ENCODE measurements around the gene SLC46A1.
"Not testable (repeated sequence)": the region's sequence is repeated elsewhere in the genome, so short reads cannot be mapped to it uniquely, and the experiment has no call there.

The SLC46A1 gene

DNA sequence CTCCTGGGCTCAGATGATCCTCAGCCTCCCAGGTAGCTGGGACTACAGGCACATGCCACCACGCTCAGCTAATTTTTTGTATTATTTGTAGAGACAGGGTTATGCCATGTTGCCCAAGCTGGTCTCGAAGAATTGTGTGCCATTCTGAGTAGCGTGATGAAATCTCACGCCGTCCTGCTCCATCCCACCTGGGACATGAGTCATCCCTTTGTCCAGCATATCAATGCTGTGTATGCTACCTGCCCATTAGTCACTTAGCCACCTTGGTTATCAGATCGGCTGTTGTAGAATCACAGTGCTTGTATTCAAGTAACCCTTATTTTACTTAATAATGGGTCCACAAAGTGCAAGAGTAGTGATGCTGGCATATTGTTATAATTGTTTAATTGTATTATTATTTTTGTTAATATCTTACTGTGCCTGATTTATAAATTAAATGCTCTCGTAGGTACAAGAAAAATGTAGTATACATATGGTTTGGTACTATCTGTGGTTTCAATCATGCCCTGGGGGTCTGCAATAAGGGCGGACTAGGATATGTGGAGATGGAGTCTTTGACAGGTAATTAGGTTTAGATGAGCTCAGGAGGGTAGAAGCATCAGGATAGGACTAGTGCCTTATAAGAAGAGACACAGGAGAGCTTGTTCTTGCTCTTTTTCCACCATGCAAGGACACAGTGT lies 40.8 kb upstream of the SLC46A1 start:
- Histone ChIP-seq H2AFZ (ENCODE audit: low read length) (no peak overlapping the region), H3K4me3 (ENCODE audit: low read length) (no peak overlapping the region), H3K4me2 (ENCODE audit: low read depth, low read length) (no peak overlapping the region), H3K79me2 (ENCODE audit: low read length) (no peaks in the 10 kb centered on the region), H3K36me3 (replicated peaks; ENCODE audit: insufficient read depth, low read length) (no peaks in the 10 kb centered on the region), H3K9me2 (replicated peaks; ENCODE audit: insufficient read depth, low read length) (no peaks in the 10 kb centered on the region), H3K27me3 (replicated peaks; ENCODE audit: insufficient read depth, low read length) (no peaks in the 10 kb centered on the region), H4K20me1 (ENCODE audit: insufficient read depth, low read length) (no peaks in the 10 kb centered on the region), H3K4me1 (ENCODE audit: low read length) (no peaks in the 10 kb centered on the region), H3K27ac (ENCODE audit: low read length) (no peak overlapping the region), H3K9me3 (replicated peaks; ENCODE audit: insufficient read depth, low read length) (no peaks in the 10 kb centered on the region), H3K9ac (ENCODE audit: low read length) (no peak overlapping the region), H3F3A (ENCODE audit: insufficient read depth, low read length) (no peaks in the 10 kb centered on the region)
- DNase-seq, result no peak
- TF ChIP-seq EZH2phosphoT487 (IDR thresholded peaks at IDR 0.05; ENCODE audit: low read length) (no peak), EZH2 (optimal IDR thresholded peaks at IDR 0.05; ENCODE audit: low read depth, low read length) (no peak)
- TF ChIP-seq, protein P1, sequence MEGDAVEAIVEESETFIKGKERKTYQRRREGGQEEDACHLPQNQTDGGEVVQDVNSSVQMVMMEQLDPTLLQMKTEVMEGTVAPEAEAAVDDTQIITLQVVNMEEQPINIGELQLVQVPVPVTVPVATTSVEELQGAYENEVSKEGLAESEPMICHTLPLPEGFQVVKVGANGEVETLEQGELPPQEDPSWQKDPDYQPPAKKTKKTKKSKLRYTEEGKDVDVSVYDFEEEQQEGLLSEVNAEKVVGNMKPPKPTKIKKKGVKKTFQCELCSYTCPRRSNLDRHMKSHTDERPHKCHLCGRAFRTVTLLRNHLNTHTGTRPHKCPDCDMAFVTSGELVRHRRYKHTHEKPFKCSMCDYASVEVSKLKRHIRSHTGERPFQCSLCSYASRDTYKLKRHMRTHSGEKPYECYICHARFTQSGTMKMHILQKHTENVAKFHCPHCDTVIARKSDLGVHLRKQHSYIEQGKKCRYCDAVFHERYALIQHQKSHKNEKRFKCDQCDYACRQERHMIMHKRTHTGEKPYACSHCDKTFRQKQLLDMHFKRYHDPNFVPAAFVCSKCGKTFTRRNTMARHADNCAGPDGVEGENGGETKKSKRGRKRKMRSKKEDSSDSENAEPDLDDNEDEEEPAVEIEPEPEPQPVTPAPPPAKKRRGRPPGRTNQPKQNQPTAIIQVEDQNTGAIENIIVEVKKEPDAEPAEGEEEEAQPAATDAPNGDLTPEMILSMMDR (IDR thresholded peaks at IDR 0.05; ENCODE audit: low read length), result no peak

DNA sequence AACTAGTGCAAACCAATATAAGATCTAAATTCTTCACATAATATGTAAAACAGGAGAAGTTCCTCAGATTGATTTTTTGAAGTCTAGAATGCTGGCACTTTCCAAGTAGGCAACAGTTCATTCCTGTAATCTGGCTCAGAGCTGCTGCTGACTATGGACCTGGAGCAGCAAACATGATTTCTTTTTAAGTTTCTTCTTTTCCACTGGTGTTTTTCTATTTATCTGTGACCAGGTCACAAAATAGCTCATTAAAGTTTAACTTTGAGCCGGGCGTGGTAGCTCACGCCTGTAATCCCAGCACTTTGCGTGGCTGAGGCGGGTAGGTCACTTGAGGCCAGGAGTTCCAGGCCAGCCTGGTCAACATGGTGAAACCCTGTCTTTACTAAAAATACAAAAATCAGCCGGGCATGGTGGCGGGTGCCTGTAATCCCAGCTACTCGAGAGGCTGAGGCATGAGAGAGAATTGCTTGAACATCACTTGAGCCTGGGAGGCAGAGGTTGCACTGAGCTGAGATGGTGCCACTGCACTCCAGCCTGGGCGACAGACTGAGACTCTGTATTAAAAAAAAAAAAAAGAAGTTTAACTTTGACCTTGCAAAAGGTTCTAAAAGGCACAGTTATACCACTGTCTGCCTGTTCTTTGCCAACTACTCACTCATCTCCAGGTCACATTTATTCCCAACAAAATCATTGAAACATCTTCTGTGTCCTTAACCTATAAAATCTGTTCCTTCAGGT lies 38.1 kb upstream of the SLC46A1 start:
- Histone ChIP-seq H3F3A (ENCODE audit: insufficient read depth, low read length) (no peaks in the 10 kb centered on the region), H3K4me2 (ENCODE audit: low read depth, low read length) (no peak overlapping the region), H3K4me3 (ENCODE audit: low read length) (no peak overlapping the region), H3K9me2 (replicated peaks; ENCODE audit: insufficient read depth, low read length) (no peaks in the 10 kb centered on the region), H3K4me1 (ENCODE audit: low read length) (no peaks in the 10 kb centered on the region), H3K27ac (ENCODE audit: low read length) (no peak overlapping the region), H3K79me2 (ENCODE audit: low read length) (no peaks in the 10 kb centered on the region), H3K27me3 (replicated peaks; ENCODE audit: insufficient read depth, low read length) (no peaks in the 10 kb centered on the region), H4K20me1 (ENCODE audit: insufficient read depth, low read length) (no peaks in the 10 kb centered on the region), H3K36me3 (replicated peaks; ENCODE audit: insufficient read depth, low read length) (no peaks in the 10 kb centered on the region), H2AFZ (ENCODE audit: low read length) (no peak overlapping the region), H3K9ac (ENCODE audit: low read length) (no peak overlapping the region), H3K9me3 (replicated peaks; ENCODE audit: insufficient read depth, low read length) (no peaks in the 10 kb centered on the region)
- TF ChIP-seq EZH2phosphoT487 (IDR thresholded peaks at IDR 0.05; ENCODE audit: low read length) (no peak), EZH2 (optimal IDR thresholded peaks at IDR 0.05; ENCODE audit: low read depth, low read length) (no peak)
- TF ChIP-seq, protein P1 (IDR thresholded peaks at IDR 0.05; ENCODE audit: low read length), result no peak
- DNase-seq, result no peak

DNA sequence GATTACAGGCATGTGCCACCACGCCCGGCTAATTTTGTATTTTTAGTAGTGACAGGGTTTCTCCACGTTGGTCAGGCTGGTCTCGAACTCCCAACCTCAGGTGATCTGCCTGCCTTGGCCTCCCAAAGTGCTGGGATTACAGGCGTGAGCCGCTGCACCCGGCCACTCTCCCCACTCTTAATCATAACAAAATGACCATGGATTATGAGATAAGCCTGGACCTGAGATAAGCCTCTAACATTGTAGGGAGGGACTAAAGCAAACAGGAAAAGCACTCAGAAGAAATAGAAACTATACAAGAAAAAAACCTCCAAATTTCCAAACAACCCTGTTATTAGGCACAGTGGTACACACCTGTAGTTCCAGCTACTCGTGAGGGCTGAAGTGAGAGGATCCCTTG lies 28.3 kb upstream of the SLC46A1 start:
- H3F3A ChIP-seq (ENCODE audit: insufficient read depth, low read length); H3K27me3 ChIP-seq (replicated peaks; ENCODE audit: insufficient read depth, low read length); H3K9me2 ChIP-seq (replicated peaks; ENCODE audit: insufficient read depth, low read length); H3K4me3 ChIP-seq (ENCODE audit: low read length); H2AFZ ChIP-seq (ENCODE audit: low read length); H3K36me3 ChIP-seq (replicated peaks; ENCODE audit: insufficient read depth, low read length); H4K20me1 ChIP-seq (ENCODE audit: insufficient read depth, low read length); H3K4me2 ChIP-seq (ENCODE audit: low read depth, low read length); DNase-seq; H3K9me3 ChIP-seq (replicated peaks; ENCODE audit: insufficient read depth, low read length); H3K4me1 ChIP-seq (ENCODE audit: low read length); H3K79me2 ChIP-seq (ENCODE audit: low read length); H3K27ac ChIP-seq (ENCODE audit: low read length); H3K9ac ChIP-seq (ENCODE audit: low read length): not testable (repeated sequence)

DNA sequence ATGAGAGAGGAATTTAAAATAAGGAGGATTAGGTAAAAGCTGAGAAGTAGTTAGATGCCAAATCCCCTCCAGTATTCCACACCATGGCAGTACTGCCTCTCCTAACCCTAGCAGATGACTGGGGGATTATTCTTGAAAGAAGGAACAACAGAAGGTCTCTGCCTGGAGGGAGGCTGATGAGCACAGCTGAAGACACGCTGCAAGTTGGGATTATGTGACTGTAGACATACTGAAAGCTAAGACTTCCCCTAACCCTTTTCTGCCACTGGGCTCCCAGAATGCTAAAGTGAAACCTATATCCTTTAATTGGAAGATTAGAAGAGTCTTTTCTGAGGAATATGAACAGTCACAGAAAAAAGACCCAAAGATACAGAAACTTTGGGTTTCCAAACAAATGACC lies 27.7 kb upstream of the SLC46A1 start:
- H3K9ac ChIP-seq (ENCODE audit: low read length), result no peak overlapping the region
- no peaks in the 10 kb centered on the region for H4K20me1 ChIP-seq (ENCODE audit: insufficient read depth, low read length)
- no peaks in the 10 kb centered on the region for H3K27me3 ChIP-seq (replicated peaks; ENCODE audit: insufficient read depth, low read length)
- no peak overlapping the region for H3K4me3 ChIP-seq (ENCODE audit: low read length)
- no peaks in the 10 kb centered on the region for H3F3A ChIP-seq (ENCODE audit: insufficient read depth, low read length)
- H2AFZ ChIP-seq (ENCODE audit: low read length), result no peak overlapping the region
- H3K79me2 ChIP-seq (ENCODE audit: low read length), result no peaks in the 10 kb centered on the region
- H3K4me1 ChIP-seq (ENCODE audit: low read length), result no peaks in the 10 kb centered on the region
- TF ChIP-seq EZH2 (optimal IDR thresholded peaks at IDR 0.05; ENCODE audit: low read depth, low read length) (no peak), EZH2phosphoT487 (IDR thresholded peaks at IDR 0.05; ENCODE audit: low read length) (no peak)
- TF ChIP-seq, protein P1 (IDR thresholded peaks at IDR 0.05; ENCODE audit: low read length), result no peak
- H3K36me3 ChIP-seq (replicated peaks; ENCODE audit: insufficient read depth, low read length), result no peaks in the 10 kb centered on the region
- DNase-seq, result no peak
- no peaks in the 10 kb centered on the region for H3K9me3 ChIP-seq (replicated peaks; ENCODE audit: insufficient read depth, low read length)
- no peak overlapping the region for H3K27ac ChIP-seq (ENCODE audit: low read length)
- no peaks in the 10 kb centered on the region for H3K9me2 ChIP-seq (replicated peaks; ENCODE audit: insufficient read depth, low read length)
- no peak overlapping the region for H3K4me2 ChIP-seq (ENCODE audit: low read depth, low read length)

DNA sequence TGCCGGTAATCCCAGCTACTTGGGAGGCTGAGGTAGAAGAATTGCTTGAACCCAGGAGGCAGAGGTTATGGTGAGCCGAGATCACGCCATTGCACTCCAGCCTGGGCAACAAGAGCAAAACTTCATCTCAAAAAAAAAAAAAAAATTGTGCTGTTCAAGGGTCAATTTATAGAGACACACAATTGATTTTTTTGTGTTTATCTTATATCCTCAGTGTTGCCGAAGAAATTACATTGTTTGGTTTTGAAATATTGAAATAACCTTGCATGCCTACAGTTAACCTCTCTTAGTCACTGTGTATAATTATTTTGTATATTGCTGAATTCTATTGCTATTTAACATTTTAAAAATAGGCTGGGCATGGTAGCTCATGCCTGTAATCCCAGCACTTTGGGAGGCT lies 22.0 kb upstream of the SLC46A1 start:
- not testable (repeated sequence) for H3K4me1 ChIP-seq (ENCODE audit: low read length); H3F3A ChIP-seq (ENCODE audit: insufficient read depth, low read length); H4K20me1 ChIP-seq (ENCODE audit: insufficient read depth, low read length); H3K4me3 ChIP-seq (ENCODE audit: low read length); H3K9me3 ChIP-seq (replicated peaks; ENCODE audit: insufficient read depth, low read length); H3K9ac ChIP-seq (ENCODE audit: low read length); H3K4me2 ChIP-seq (ENCODE audit: low read depth, low read length); H3K27ac ChIP-seq (ENCODE audit: low read length); H3K36me3 ChIP-seq (replicated peaks; ENCODE audit: insufficient read depth, low read length); H3K9me2 ChIP-seq (replicated peaks; ENCODE audit: insufficient read depth, low read length); H2AFZ ChIP-seq (ENCODE audit: low read length); H3K27me3 ChIP-seq (replicated peaks; ENCODE audit: insufficient read depth, low read length); H3K79me2 ChIP-seq (ENCODE audit: low read length); DNase-seq

All from MM.1S (cell line).